ENCODE data around the gene ROBO3. TPM values are rescaled to one million over a fixed set of nuclear protein-coding genes. Genes with fewer than 3 reads are reported as not detected.

ROBO3 gene
- total and polyA plus RNA-seq, 10 of the 15 experiments (the other 5 are each of a cell fraction or from before 2014, with no cell fraction given), result 0.10 to 0.63 (median 0.31) TPM; not detected in 2

GRCh38 chr11:124884869-124885479 lies 19.7 kb downstream of the ROBO3 start (continued):
- TF ChIP-seq ZBTB11 (CRISPR knock-in tag; IDR thresholded peaks at IDR 0.05) (no peak), NFYB (IDR thresholded peaks at IDR 0.05; ENCODE audit: insufficient read depth, low read depth, low read length) (no peak), ATF2 (IDR thresholded peaks at IDR 0.05; ENCODE audit: low read length) (no peak), WRNIP1 (IDR thresholded peaks at IDR 0.05; ENCODE audit: borderline replicate concordance, low read depth, low read length) (no peak), BMI1 (IDR thresholded peaks at IDR 0.05; ENCODE audit: borderline replicate concordance) (no peak), SMAD5 (IDR thresholded peaks at IDR 0.05; ENCODE audit: low read depth) (no peak), YY1 (IDR thresholded peaks at IDR 0.05; ENCODE audit: low read depth, low read length) (no peak), ETV6 (conservative IDR thresholded peaks at IDR 0.05 in 1 of 2, IDR thresholded peaks at IDR 0.05 in 1 of 2; ENCODE audit: borderline replicate concordance in 1 of 2, low read depth in 1 of 2) (no peak), YBX1 (IDR thresholded peaks at IDR 0.05) (no peak), PML (IDR thresholded peaks at IDR 0.05; ENCODE audit: low read length) (no peak), IRF5 (IDR thresholded peaks at IDR 0.05; ENCODE audit: borderline replicate concordance) (no peak), ZZZ3 (IDR thresholded peaks at IDR 0.05; ENCODE audit: control insufficient read depth, insufficient read length, low read depth) (no peak)
